Activated CD8-positive, alpha-beta memory T cell treated with anti-CD3 and anti-CD28 coated beads, Interleukin-2, amount 50 U/mL, for 1 hour (primary cell): Measurements from ENCODE around the gene C14orf39.
"Not testable (repeated sequence)": the region's sequence is repeated elsewhere in the genome, so short reads cannot be mapped to it uniquely, and the experiment has no call there.

Experiments
- DNase-seq: peaks from one replicate; pipeline ENCODE4 v3.0.0-alpha.2; 2020; ENCODE audit errors: extremely low read depth

The C14orf39 gene

GRCh38 chr14:60490270-60490669 lies 4.4 kb upstream of the C14orf39 start:
- no peak for DNase-seq

- DNase-seq, result no peak
Measured at GRCh38 chr14:60488175-60488574, 2.3 kb upstream of the C14orf39 start.

GRCh38 chr14:60487211-60487610 lies 1.3 kb upstream of the C14orf39 start:
- DNase-seq, result no peak

GRCh38 chr14:60485057-60485597 lies 736 bp downstream of the C14orf39 start:
- no peak for DNase-seq

- DNase-seq, result no peak
Measured at GRCh38 chr14:60482743-60483142, 3.1 kb downstream of the C14orf39 start.

- DNase-seq, result not testable (repeated sequence)
Measured at GRCh38 chr14:60480248-60480647, 5.6 kb downstream of the C14orf39 start.

- no peak for DNase-seq
Measured at GRCh38 chr14:60455875-60456274, 30.0 kb downstream of the C14orf39 start.

- DNase-seq, result no peak
Measured at GRCh38 chr14:60430276-60430675, 55.6 kb downstream of the C14orf39 start.

GRCh38 chr14:60420050-60420449 lies 65.8 kb downstream of the C14orf39 start:
- DNase-seq, result no peak

- not testable (repeated sequence) for DNase-seq
Measured at GRCh38 chr14:60397550-60397949, 88.3 kb downstream of the C14orf39 start.

GRCh38 chr14:60396718-60397343 lies 89.0 kb downstream of the C14orf39 start:
- DNase-seq, result no peak
